BLaER1 (cell line): ENCODE results near the gene OSER1.
A peak's percentile ranks its signal among the peaks of the same experiment; 100 is the strongest.

Source experiments
- H3K27ac ChIP-seq: shearing (Covaris generic); formaldehyde crosslinking; 2 replicates; pipeline ENCODE4 v1.8.1; 2022
- H3K27me3 ChIP-seq: shearing (Covaris generic); formaldehyde crosslinking; 2 replicates; pipeline ENCODE4 v1.8.1; 2022
- H3K36me3 ChIP-seq: shearing (Covaris generic); formaldehyde crosslinking; 2 replicates; pipeline ENCODE4 v1.8.1; 2022
- H3K4me1 ChIP-seq: shearing (Covaris generic); formaldehyde crosslinking; 2 replicates; pipeline ENCODE4 v1.8.1; 2022
- H3K4me2 ChIP-seq: shearing (Covaris generic); formaldehyde crosslinking; 2 replicates; pipeline ENCODE4 v1.8.1; 2022
- H3K4me3 ChIP-seq: shearing (Covaris generic); formaldehyde crosslinking; 2 replicates; pipeline ENCODE4 v1.8.1; 2022
- H3K9ac ChIP-seq: shearing (Covaris generic); formaldehyde crosslinking; 2 replicates; pipeline ENCODE4 v1.8.1; 2022
- H3K9me3 ChIP-seq: shearing (Covaris generic); formaldehyde crosslinking; 2 replicates; pipeline ENCODE4 v1.8.1; 2022
- H4K20me1 ChIP-seq: shearing (Covaris generic); formaldehyde crosslinking; 2 replicates; pipeline ENCODE4 v1.8.1; 2022
- Cebpa-rat ChIP-seq: shearing (Covaris generic); IDR thresholded peaks from 2 replicates; pipeline ENCODE4 v1.8.1; 2022

Gene OSER1

DNA sequence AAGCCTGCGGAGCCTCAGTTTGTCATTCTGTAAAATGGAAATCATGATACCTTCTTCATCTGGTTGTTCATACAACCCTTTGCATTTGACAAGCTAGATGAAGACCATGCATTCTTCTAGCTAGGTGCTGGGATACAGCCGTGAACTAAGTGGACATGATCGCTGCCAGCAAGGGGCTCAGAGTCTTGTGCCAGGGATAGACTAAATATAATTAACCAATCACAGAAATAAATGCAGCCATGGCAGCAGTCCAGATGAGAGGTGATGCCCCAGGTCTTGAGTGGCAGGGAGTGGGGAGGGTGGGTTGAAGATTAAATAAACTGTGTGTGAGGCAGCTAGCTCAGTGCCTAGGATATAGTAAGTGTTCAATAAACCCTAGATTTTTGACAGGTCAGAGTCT is 42.8 kb downstream of the OSER1 start:
- Histone ChIP-seq H3K36me3 (no peaks in the 10 kb centered on the region), H3K4me2 (peak overlapping the region; percentile 94), H3K4me3 (no peak overlapping the region), H3K4me1 (peaks cover 90% of the 10 kb centered on the region), H3K9ac (no peak overlapping the region), H3K27me3 (no peaks in the 10 kb centered on the region), H3K27ac (peak overlapping the region; percentile 85), H3K9me3 (peaks cover 6% of the 10 kb centered on the region; the same call in 1 of the 2 replicates), H4K20me1 (no peaks in the 10 kb centered on the region)
- no peak for TF ChIP-seq Cebpa-rat

- H3K4me3 ChIP-seq, result peak overlapping the region; percentile 51
- H3K4me1 ChIP-seq, result peaks cover 78% of the 10 kb centered on the region
- H4K20me1 ChIP-seq, result no peaks in the 10 kb centered on the region
- peak overlapping the region; percentile 73 for H3K9ac ChIP-seq
- H3K36me3 ChIP-seq, result no peaks in the 10 kb centered on the region
- H3K4me2 ChIP-seq, result peak overlapping the region; percentile 94
- H3K27me3 ChIP-seq, result no peaks in the 10 kb centered on the region
- TF ChIP-seq Cebpa-rat, result peak; percentile 66
- H3K9me3 ChIP-seq, result peaks cover 6% of the 10 kb centered on the region; the same call in 1 of the 2 replicates
- peak overlapping the region; percentile 85 for H3K27ac ChIP-seq
Measured at GRCh38 chr20:44166477-44166876, 44.1 kb downstream of the OSER1 start.

DNA sequence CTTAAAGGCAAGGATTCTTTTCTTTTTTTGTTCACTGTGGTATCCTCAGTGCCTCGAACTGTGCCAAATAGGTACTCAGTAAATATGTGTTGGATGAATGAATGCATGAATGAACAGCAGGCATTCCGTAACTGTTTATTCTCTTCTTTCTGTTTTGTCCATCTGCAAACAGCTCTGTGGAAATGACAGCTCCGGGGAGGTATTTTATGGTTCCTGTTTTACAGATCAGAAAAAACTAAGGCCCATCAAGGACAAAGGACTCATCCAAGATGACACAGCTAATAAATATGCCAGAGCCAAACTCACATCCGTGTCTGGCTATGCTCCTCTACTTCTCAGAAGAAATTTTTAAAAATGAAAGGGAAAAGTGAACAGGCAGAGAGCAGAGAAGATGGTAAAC is 44.6 kb downstream of the OSER1 start:
- peaks cover 73% of the 10 kb centered on the region for H3K4me1 ChIP-seq
- peaks cover 6% of the 10 kb centered on the region; the same call in 1 of the 2 replicates for H3K9me3 ChIP-seq
- H3K27me3 ChIP-seq, result no peaks in the 10 kb centered on the region
- H3K4me2 ChIP-seq, result peak overlapping the region; percentile 94
- peak overlapping the region; percentile 51 for H3K4me3 ChIP-seq
- H3K36me3 ChIP-seq, result no peaks in the 10 kb centered on the region
- H3K9ac ChIP-seq, result peak overlapping the region; percentile 73
- TF ChIP-seq Cebpa-rat, result no peak
- no peaks in the 10 kb centered on the region for H4K20me1 ChIP-seq
- H3K27ac ChIP-seq, result peak overlapping the region; percentile 85

- no peak overlapping the region for H3K4me3 ChIP-seq
- peaks cover 14% of the 10 kb centered on the region for H3K4me1 ChIP-seq
- peaks cover 11% of the 10 kb centered on the region; the same call in 1 of the 2 replicates for H3K36me3 ChIP-seq
- H3K9me3 ChIP-seq, result peaks cover 20% of the 10 kb centered on the region
- no peaks in the 10 kb centered on the region for H4K20me1 ChIP-seq
- H3K4me2 ChIP-seq, result no peak overlapping the region
- no peak overlapping the region for H3K9ac ChIP-seq
- no peak overlapping the region for H3K27ac ChIP-seq
- no peak for TF ChIP-seq Cebpa-rat
- no peaks in the 10 kb centered on the region for H3K27me3 ChIP-seq
Measured at GRCh38 chr20:44160133-44160532, 50.4 kb downstream of the OSER1 start.

DNA sequence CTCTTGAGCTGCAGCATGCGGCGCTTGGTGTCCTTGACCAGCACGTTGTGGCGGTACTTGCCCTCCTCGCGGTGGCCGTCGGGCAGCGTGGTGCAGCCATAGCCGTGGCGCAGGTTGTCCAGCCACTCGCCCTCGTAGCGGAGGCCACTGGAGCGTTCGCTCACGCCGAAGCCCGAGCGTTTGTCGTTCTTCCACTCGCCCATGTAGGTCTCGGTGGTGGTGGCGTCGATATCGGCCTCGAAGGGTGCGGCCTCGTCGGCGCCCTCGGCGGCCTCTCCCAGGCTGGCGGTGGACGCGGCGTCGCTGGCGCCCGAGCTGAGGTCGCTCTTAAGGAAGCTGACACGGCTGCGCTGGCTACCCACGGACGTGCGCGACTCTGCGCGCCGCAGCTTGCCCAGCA is 50.9 kb downstream of the OSER1 start:
- Histone ChIP-seq H3K4me3 (no peak overlapping the region), H3K27me3 (no peaks in the 10 kb centered on the region), H3K4me2 (no peak overlapping the region), H3K9ac (no peak overlapping the region), H3K9me3 (peaks cover 20% of the 10 kb centered on the region), H3K27ac (no peak overlapping the region), H4K20me1 (no peaks in the 10 kb centered on the region), H3K36me3 (peaks cover 11% of the 10 kb centered on the region; the same call in 1 of the 2 replicates), H3K4me1 (peaks cover 10% of the 10 kb centered on the region)
- no peak for TF ChIP-seq Cebpa-rat

GRCh38 chr20:44159125-44159524 is 51.4 kb downstream of the OSER1 start:
- H3K4me3 ChIP-seq, result no peak overlapping the region
- no peak overlapping the region for H3K9ac ChIP-seq
- H3K27me3 ChIP-seq, result no peaks in the 10 kb centered on the region
- no peak overlapping the region for H3K27ac ChIP-seq
- H4K20me1 ChIP-seq, result no peaks in the 10 kb centered on the region
- H3K36me3 ChIP-seq, result peaks cover 11% of the 10 kb centered on the region; the same call in 1 of the 2 replicates
- H3K4me2 ChIP-seq, result no peak overlapping the region
- TF ChIP-seq Cebpa-rat, result no peak
- peaks cover 4% of the 10 kb centered on the region for H3K4me1 ChIP-seq
- peaks cover 20% of the 10 kb centered on the region for H3K9me3 ChIP-seq

GRCh38 chr20:44157061-44157460 is 53.5 kb downstream of the OSER1 start:
- Histone ChIP-seq H3K9ac (no peak overlapping the region), H3K36me3 (peaks cover 11% of the 10 kb centered on the region; the same call in 1 of the 2 replicates), H3K4me1 (0 out of 2 replicates have a peak, but pooled peaks cover 7% of the 10 kb centered on the region), H3K4me3 (no peak overlapping the region), H4K20me1 (no peaks in the 10 kb centered on the region), H3K27ac (no peak overlapping the region), H3K9me3 (peaks cover 14% of the 10 kb centered on the region), H3K27me3 (no peaks in the 10 kb centered on the region), H3K4me2 (no peak overlapping the region)
- TF ChIP-seq Cebpa-rat, result no peak

- Histone ChIP-seq H3K4me3 (no peak overlapping the region), H3K36me3 (peaks cover 7% of the 10 kb centered on the region; the same call in 1 of the 2 replicates), H3K27me3 (no peaks in the 10 kb centered on the region), H3K4me1 (0 out of 2 replicates have a peak, but pooled peaks cover 7% of the 10 kb centered on the region), H3K27ac (no peak overlapping the region), H3K4me2 (no peak overlapping the region), H3K9ac (no peak overlapping the region), H4K20me1 (no peaks in the 10 kb centered on the region), H3K9me3 (peaks cover 5% of the 10 kb centered on the region)
- no peak for TF ChIP-seq Cebpa-rat
Measured at GRCh38 chr20:44154521-44155001, 56.0 kb downstream of the OSER1 start.

GRCh38 chr20:44153636-44154043 is 56.9 kb downstream of the OSER1 start:
- Histone ChIP-seq H3K4me2 (no peak overlapping the region), H3K4me3 (no peak overlapping the region), H4K20me1 (no peaks in the 10 kb centered on the region), H3K36me3 (no peaks in the 10 kb centered on the region), H3K9me3 (no peaks in the 10 kb centered on the region), H3K27me3 (no peaks in the 10 kb centered on the region), H3K4me1 (0 out of 2 replicates have a peak, but pooled peaks cover 7% of the 10 kb centered on the region), H3K27ac (no peak overlapping the region), H3K9ac (no peak overlapping the region)
- TF ChIP-seq Cebpa-rat, result no peak

DNA sequence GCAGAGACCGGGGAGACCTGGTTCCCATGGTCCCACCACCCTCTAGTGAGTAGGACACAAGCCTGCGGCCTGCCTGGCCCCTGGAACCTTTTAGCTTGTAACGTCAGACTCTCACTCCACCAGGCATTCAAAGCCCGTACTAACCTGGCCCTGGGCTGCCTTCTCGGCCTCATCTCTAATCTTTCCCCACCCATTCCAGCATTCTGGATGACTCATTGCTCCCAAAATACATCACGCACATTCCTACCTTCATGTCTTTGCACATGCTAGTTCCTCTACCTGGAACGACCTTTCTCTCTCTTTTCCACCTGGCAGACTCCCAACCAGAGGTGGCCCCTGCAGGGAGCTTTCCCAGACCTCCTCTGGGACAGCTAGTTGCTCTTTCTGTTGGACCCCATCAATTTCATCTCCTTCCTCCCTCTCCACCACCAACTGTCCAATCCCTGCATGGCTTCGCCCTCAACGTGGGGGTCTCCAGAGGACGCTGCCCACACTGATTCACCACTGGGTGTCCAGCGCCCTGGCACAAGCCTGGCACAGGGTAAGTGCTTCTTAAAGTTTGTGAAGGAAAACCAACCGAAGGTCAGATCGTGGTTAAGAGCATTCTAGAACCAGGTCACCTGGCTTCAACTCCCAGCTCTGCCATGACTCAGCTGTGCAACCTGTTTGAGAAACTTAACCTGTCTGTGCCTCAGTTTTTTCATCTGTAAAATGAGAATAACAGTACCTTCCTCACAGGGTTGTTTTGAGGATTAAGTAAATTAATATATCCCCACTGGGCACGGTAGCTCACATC is 58.8 kb downstream of the OSER1 start:
- TF ChIP-seq Cebpa-rat, result no peak
- H3K9ac ChIP-seq, result no peak overlapping the region

More for the DNA sequence above, 58.8 kb downstream of the OSER1 start:
- Histone ChIP-seq H3K36me3 (no peaks in the 10 kb centered on the region), H3K4me3 (no peak overlapping the region), H3K4me1 (0 out of 2 replicates have a peak, but pooled peaks cover 7% of the 10 kb centered on the region), H4K20me1 (no peaks in the 10 kb centered on the region), H3K27ac (no peak overlapping the region), H3K27me3 (no peaks in the 10 kb centered on the region), H3K4me2 (no peak overlapping the region), H3K9me3 (no peaks in the 10 kb centered on the region)
